Myocyte (in vitro differentiated cells): ENCODE results near the gene PTGER3. TPM values are rescaled to one million over a fixed set of nuclear protein-coding genes. Genes with fewer than 3 reads are reported as not detected.
A peak's percentile ranks its signal among the peaks of the same experiment; 100 is the strongest.

Experiments
- DNase-seq: peaks from one replicate; pipeline ENCODE4 v3.0.0-alpha.2; 2012; ENCODE audit warnings: low read depth
- polyA plus RNA-seq: library from polyadenylated mRNA; unstranded; fragments of >200 nt; gene quantifications from one replicate; pipeline ENCODE4 v1.2.1, GENCODE V29; 2012; ENCODE audit warnings: missing spikeins
- total RNA-seq: library from RNA; depleted of rRNA; stranded (reverse); fragments of >200 nt; gene quantifications from 2 replicates; pipeline ENCODE4 v1.2.3, GENCODE V29; 2014

Gene PTGER3
- 0.21 TPM in 1 of 2 replicates, not detected in the other for total RNA-seq
- not detected for polyA plus RNA-seq

DNA sequence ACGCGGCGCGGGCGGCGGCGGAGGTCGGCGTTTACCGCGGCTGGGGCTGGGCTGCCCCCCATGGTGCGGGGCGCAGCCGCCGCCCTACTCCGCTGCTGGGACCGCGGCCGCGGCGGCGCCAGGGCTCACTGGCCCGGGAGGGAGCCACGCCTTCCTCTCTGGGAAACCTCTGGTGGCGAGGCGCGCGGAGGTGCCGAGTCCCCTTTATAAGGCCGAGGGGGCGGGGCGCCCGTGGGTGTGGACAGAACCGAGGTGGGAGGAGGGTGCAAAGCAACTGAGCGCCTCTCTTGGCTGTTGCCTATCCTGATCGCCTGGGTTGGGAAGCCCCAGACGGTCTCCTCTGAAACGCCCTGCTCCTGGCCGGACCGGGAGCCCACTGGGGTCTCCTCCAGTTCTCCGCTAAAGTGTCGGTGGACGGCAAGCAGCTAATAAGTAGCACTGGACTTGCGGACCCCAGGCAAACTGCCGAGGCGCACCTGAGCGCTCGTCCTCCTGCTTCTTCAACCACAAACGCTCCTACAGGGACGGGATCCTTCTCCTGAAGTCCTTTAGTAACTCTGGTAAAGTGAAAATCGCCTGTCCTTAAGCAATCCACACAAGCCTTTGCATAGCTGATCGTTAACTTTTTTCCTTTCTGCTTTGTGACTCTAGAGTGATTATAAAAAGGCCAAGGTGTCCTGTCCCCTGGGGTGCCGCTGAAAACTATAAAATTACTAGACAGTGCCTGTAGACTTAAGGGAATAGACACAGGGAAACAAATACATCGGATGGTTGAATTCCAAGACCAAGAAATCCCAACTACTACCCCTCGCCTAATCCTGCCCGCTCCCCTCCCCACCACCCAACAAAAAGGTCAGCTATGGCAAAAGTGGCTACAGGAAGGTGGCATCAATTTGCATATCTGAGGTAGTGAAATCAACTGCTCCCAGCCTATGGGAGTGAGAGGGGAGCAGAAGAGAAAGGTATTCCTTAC, at the start of gene PTGER3:
PTGER3 (minus strand) TSS at position 182 of the 973 bp plus-strand sequence. CDS start 239 bp downstream, outside the sequence.
- peak; percentile 30 for DNase-seq

DNA sequence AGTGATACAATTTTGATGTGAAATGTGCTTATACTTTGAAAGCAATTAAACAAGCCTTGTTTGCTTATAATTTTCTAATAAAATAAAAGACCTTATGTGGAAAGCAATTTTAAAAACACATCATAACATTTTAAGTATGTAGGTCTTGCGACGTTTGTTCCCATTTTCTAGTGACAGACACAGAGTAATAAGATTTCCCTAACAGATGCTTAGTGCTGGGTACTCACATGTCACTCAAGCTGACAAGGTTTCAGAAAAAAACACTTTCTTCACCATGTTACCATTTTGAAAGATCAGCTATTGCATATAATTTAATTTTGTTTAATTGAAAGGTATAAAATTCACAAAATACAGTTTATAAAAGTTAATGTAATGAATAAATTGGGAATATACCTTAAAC, 47.3 kb upstream of the PTGER3 start:
- no peak for DNase-seq

DNA sequence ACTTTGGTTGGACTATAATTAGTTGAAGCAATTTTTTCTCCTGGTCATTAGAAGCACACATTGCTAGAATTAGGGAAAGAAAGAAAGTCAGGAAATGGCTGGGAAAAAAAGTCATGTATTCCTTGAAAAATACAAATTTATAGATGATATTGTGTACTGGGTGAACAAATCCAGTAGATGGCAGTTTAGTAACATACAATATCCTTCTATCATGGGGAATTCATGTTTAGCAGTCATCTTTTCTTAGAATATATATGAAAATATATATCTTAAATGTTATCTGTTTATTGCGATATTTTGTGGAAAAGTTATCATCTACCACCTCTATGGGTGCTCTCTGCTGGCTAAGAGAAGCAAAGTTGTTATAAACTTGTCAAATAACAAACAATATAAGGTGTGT, 46.3 kb upstream of the PTGER3 start:
- peak; percentile 18 for DNase-seq

DNA sequence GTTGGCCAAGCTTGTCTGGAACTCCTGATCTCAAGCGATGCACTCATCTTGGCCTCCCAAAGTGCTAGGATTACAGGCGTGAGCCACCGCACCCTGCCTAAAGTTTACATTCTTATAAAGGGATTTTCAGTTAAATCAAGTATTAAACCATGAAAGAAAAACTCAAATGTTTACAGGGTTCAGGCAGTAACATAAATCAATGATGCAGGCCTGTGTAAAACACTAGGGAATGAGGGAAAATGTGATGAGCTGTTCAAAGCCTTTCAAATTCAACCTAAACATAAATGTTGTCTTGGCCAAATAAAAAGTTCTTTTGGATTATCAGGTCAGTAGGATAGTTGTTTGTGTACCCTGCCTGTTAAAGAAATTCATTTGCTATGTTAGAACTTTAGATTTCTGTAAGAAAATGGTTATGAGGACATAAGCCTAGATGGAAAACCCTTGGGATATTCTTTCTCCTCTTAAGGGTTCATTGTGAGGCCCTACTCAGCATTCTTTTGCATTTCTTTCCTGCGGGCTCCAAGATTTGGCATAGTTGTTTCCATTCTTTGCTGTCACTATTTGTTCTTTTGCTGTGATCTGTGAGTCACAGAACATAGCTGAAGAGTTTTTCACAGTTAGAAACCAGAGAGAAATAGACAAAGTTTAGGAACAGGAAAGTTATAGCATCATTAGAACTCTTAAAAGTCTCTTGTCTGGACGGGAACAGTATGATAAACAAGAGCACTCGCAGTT, 42.1 kb upstream of the PTGER3 start:
- DNase-seq = peak; percentile 30

DNA sequence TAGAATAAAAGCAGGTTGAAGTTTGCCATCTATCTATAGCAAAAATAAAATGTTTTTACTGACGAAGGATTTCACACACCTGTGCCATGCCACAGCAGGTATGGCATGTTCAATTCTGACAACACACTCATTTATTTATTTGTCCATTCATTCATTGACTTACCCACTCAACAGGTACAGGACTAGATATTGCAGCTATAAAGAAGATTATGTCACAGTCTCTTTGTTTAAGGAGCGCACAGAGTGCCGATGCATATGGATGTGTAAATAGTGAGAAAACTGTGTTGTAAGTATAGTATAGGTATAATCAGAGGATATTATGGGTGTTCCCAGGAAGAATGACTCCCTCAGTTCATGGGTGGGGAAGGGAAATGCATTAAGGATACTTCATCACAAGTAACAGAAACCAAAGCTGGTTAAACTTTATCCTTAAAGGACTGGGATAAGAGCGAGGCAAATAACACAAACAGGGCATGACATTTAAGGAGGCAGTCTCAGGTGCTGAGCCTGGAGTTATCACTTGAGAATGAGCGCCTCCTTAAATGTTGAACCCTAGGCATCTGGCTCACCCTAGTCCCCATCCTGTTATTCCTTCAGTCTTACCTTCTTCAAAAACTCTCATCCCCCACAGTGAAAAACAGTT, 41.1 kb upstream of the PTGER3 start:
- no peak for DNase-seq

DNA sequence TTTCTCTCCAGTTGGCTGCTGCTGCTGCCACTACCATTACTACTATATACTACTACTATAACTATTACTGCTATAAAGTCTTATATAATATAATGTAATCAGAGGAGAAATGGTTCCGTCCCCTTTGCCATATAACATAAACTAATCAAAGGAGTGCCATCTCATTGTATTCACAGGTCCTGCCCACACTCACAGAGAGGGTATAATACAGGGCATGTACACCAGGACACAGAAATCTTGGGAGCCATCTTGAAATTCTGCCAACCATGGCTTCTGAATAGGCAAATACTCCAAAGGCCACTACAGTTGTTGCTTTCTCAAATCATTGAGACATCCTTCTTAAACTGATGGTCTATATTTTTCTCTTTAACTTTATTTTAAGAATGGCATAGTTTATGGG, 40.1 kb upstream of the PTGER3 start:
- no peak for DNase-seq

DNA sequence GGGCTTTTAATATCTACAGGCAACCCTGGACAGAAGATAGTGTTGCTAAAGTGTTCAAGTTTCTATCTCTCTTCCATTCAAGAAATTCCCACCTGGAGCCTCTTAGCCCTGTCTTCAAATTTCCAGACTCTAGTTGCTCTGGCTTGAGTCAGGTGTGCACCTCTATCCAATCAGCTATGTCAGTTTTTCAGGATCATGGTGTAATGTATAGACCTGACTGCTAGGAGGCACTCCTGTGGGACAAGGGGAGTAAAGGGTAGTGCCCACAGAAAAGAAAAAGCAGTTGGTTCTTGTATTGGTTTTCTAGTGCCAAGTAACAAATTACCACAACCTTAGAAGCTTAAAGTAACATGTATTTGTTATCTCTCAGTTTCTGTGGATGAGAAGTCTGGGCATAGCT, 39.4 kb upstream of the PTGER3 start:
- DNase-seq = no peak

DNA sequence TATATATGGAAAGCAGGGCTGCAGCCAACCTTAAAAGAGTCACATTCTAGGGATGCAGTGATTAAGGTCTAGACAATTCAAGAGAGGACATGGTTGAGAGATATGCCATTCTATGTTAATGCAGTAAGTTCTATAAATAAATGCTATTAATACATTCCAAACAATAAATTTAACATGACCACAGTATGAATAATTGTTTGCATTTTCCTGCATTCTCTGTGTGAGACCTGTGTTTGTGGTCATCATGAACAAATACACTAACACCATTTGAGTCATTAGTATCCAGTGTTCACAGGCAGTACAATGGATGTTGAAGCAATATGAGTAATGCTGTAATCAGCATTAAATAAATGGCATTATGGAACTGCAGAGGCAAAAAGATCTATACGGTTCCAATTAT, 38.7 kb upstream of the PTGER3 start:
- peak; percentile 7 for DNase-seq

DNA sequence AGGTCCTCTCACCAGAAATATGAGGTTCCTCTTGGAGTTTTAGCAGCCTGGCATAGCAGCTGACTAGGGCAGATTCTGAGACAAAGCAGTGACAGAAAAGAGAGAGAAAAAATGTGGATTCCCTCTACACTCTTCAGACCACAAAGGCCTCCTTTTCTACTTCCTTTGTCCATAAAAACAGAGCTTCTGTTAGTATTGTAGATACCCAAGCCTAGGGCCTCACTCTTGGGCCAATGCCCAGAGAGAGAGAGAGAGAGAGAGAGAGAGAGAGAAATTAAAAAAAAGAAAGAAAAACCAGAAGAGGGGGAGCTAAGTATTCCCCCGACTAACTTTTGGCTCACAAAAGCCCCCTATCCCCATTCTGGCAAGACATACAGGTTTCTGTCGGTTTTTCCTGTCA, 35.7 kb upstream of the PTGER3 start:
- DNase-seq = no peak

DNA sequence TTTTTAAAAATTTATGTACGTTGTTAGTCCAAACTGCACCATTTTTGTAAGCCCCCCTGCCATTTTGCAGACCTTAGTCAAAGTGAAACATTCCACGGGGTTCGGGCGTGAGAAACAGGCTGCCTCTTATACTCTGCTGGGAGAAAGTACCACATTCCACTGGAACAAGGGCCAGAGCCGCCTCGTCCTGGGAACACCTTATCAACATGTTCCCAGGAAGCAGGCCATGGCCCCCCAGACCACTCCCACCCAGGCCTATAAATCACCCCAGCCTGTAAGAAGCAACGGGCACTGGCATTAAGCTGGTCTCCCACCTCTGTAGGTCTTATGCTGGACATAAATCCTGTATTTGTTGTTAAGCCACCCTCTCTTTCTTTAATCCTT, 34.1 kb upstream of the PTGER3 start:
- no peak for DNase-seq

DNA sequence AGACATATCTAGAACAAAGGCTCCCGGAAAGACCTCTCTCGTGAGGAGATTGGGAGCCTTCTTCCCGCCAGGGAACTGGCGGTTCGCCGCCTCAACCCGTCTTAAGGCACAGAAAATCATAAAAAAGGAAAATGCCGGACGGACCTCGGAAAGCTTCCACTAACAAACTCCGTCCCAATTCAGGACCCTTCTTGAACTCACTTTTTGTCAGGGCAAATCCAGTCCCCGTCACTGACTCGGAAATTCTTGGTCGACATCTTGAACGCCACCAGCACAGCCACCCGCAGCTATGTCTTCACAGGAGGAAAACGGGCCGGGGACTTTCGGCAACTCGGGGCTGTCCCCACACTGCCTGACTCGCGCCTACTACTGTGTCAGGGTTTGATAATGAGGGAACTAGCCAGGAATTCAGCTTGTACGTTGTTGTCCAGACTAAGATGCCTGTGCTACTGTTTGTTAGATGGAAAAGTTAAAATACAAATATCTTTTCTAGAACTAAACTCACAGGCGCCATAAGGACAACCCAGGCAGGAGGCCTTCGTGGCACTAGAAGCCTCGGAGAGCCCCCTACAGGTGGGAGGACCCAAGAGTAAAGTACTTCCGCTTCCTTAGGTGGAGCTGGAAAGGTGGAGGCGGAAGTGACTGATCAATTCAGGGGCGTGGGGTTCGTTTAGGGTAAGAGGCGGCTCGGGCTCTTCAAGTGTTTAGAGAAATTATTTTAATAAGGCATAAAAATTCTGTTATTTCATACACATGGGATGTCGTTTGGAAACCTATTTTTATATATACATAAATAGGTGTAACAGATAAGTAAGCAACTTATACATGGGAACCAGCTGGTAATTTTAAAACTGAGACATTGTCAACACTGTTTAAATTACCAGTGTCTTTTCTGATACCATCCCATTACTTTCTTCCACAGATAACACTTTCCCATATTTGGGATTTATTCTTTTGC, 33.4 kb upstream of the PTGER3 start, which contains the start of gene ZRANB2:
ZRANB2 (minus strand) TSS at position 297 of the 958 bp plus-strand sequence; CDS start at position 257, 40 bp downstream.
- peak; percentile 98 for DNase-seq

DNA sequence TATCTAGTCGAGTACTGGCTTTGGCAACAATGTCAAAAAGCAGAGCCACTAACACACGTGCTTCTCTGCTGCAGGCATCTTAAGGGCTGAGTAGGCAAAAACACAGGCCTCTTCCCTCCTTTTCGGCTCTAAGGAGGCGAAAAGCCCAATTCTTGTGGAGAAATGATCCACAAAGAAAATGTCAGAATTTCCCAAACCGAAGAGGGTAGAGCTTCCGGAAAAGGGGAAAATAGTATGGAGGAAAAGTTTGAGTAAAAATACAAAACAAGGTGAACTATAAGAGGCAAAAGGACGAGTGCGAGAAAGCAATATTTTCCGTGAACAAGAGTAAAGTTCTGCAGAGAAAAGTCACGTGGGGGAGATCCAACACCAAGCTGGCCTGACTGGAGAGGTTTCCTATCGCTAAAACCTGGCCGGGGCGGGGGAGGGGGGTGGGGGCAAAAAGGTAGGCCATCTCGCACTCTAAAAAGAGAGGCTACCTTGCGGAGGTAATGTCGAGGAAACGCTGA, 32.7 kb upstream of the PTGER3 start:
- DNase-seq = peak; percentile 15

DNA sequence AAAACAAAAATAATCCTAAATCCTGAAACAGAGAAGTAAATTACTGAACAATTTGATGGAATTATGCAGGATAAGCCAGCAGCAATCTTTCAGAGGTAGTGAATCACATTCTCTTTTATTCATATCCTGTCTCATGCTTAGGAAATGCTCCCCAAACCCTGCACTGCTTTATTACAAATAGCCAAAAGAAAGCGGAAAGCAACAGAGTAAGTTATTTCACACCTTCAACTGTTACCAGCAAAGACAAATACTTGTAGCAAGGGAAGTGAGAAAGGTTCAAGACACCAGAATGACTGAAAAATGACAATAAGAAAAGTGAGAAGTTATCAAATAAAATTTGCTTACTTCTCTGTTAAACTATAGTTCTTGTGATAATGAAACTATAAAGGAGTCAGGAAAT, 27.1 kb upstream of the PTGER3 start:
- no peak for DNase-seq

DNA sequence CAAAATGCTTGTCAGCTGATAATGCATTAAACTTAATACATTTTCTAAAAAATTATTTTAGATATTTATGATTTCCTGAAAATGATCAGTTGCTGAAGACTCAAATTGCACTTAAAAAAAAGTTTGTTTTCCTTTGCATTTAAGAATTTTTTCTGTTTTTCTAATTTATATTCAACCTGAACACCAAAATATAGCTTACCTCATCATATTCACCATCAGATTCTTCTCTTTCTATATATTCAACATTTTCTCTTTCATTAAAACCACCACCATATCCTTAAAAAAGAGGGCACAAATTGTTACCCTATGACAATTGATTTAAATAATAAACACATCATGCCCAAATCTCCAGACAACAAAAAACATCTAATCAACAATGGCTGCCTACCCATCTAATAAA, 24.7 kb upstream of the PTGER3 start:
- DNase-seq = no peak

DNA sequence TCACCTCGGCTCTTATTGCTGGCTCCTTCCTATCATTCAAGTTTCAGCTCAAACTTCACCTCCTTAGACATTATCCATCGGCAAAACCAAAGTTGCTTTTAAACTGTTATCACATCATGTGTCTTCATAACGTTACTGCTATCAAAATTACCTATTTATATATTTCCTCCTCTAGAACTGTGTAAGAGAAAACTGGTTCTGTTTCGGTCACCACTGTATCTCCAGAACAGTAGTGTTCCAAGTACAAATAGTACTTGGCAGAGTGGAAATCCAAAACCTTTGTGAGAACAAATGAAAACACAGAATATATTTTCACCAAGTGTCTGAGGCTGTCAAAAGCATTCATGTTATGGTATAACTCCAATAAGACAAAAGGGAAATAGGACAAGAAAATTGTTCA, 24.1 kb upstream of the PTGER3 start:
- DNase-seq = no peak

DNA sequence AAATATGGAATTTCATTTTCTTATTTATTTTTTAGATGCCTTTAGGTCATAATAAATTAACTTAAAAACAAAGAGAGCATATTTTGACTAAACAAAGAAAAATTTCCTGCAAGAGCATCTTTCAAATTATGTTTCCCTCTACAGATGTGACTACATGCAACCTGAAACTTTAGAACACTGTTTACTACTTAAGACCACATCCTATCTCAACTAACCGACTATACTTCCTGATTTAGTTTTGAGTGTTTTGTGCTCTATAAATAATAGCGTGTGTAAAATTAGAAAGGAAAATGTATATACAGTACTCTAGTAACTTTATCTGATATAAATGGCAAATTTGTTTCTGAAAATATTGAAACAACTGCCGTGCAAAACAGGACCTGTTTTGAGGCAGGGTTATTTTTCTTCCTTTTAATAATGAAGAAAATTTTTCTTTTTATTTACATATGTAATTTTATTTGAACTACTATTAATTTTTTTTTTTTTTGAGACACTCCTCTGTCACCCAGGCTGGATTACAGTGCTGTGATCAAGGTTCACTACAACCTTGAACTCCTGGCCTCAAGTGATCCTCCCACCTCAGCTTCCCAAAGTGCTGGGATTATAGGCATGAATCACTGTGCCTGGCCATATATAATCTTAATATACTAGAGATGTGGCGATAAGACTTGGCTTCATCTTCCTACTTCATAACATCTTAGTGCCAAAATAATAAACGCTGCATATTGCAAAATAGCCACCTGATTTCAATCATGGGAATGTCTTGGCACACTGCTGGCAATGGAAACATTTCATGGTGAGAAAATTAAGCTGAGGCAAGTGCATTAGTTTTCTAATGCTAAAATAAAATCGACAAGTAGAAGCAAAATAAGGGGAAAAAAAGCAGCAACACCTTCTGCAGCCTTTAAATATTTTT, 21.0 kb upstream of the PTGER3 start:
- DNase-seq = no peak

DNA sequence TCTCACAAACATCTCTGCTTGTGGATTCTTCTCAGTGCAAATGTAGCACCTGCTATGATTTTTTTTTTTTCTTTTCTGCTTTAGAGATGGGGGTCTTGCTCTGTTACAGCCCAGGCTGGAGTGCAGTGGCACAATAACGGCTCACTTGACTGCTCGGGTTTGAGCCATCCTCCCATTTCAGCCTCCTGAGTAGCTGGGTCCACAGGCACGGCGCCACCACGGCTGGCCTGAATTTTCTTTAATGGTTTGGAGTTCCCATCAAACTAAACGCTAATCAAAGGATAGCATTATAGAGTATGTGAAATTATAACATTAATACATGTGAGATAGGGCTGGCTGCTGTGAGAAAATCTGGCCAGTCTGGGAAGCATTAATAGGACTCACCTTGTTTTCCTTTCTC, 7.2 kb upstream of the PTGER3 start:
- no peak for DNase-seq

DNA sequence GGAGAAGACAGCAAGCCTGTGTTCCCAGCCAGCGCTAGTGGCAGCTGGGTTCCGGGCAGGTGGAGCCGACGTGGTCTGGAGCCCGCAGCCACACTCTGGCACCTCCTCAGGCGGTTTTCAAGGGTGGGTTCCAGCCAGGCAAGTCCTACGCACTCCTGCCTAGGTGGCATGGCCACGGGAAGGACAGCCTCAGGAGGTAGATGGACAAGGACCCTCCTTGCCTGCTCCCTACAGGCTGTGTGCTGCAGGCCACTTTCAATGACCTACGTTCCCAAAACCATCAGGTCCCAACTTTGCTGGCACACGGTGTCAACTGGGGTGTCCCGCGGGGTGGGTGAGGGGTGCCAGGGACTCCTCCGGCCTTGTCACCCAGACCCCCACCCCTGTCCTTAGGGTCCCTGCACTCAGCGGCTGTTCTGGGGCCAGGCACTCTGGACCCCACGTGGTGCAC, 6.7 kb upstream of the PTGER3 start:
- DNase-seq = no peak

DNA sequence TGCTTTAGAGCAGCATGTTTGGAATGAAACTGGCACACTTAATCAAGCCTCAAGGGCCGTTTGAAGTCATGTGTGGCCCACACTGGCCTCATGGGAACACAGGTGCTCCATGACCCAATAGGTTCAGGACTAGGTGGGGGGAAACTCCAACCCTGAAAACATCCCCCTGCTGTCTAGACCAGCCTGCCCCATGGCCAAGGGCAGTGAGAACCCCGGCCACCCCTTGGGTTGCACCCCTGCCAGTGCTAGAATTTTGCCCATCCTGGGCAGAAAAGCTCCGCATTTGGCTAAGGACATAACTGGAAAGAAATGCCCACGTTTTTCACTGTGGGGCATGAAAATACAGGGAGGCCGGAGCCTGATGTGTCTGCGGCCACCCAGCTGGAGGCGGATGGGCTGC, 6.1 kb upstream of the PTGER3 start:
- DNase-seq = no peak
